Adrenal gland (tissue), 12 donors: ENCODE data around the gene DGLUCY. TPM values are rescaled to one million over a fixed set of nuclear protein-coding genes. Genes with fewer than 3 reads are reported as not detected.

Experiments used
- DNase-seq, 7 donors: peaks; one replicate each; pipeline ENCODE4 v3.0.0-alpha.2; 2019 to 2020
- H3K27ac ChIP-seq, 5 donors: fragments of 200-600 bp; sonication (generic) in 4 of 5; 1 replicate in 3 of 5; 2 replicates in 2 of 5; pipeline versions ENCODE4 v1.5.1 to v1.8.0; 2016 to 2020; ENCODE audit warnings: mild to moderate bottlenecking in 1 of 5
- H3K27me3 ChIP-seq: fragments of 200-600 bp; 2 replicates; pipeline ENCODE4 v1.8.0; 2021
- H3K36me3 ChIP-seq, 2 donors: fragments of 200-600 bp; replicated peaks in 1 of 2; 1 replicate in 1 of 2; 2 replicates in 1 of 2; pipeline versions ENCODE4 v1.5.1 to v1.8.0; 2018 to 2022
- H3K4me1 ChIP-seq, 2 donors: fragments of 200-600 bp; replicated peaks in 1 of 2; 1 replicate in 1 of 2; 2 replicates in 1 of 2; pipeline versions ENCODE4 v1.5.1 to v1.8.0; 2018 to 2021
- H3K4me3 ChIP-seq, 4 donors: fragments of 200-600 bp; sonication (generic) in 3 of 4; one replicate each; pipeline ENCODE4 v1.5.1; 2016 to 2018
- H3K9me3 ChIP-seq, 3 donors: fragments of 200-600 bp; sonication (generic) in 1 of 3; replicated peaks in 1 of 3; 1 replicate in 2 of 3; 2 replicates in 1 of 3; pipeline versions ENCODE4 v1.5.1 to v1.8.0; 2016 to 2021
- CTCF ChIP-seq, 6 experiments: fragments of 450-650 bp in 4 of 6; fragments of 200-600 bp in 2 of 6; sonication (generic) in 1 of 6; IDR thresholded peaks; 1 replicate in 5 of 6; 2 replicates in 1 of 6; pipeline versions ENCODE4 v1.5.1 to v1.8.0; 2016 to 2021; ENCODE audit warnings: antibody characterized with exemption in 6 of 6, mild to moderate bottlenecking in 2 of 6, moderate library complexity in 1 of 6
- POLR2A ChIP-seq, 2 donors: fragments of 450-650 bp; IDR thresholded peaks; one replicate each; pipeline ENCODE4 v1.6.1; 2017; ENCODE audit warnings: antibody characterized with exemption in 2 of 2, mild to moderate bottlenecking in 2 of 2, moderate library complexity in 1 of 2
- WGBS, 4 donors: extraction: QIAGEN DNeasy Blood & Tissue Kit in 2 of 4; methylation state at CpG; one replicate each; pipeline versions ENCODE4 v1.1.5 to v1.1.7; 2013 to 2017; 5-methylcytosine and 5-hydroxymethylcytosine counted together
- intact Hi-C, 2 donors: fragments of 100-400 bp; cut with DNase I; formaldehyde crosslinking; loops; one replicate each; pipeline versions ENCODE4 v1.14.1 to v1.15.0; 2022 to 2023
- polyA plus RNA-seq, 3 donors: library from polyadenylated mRNA; stranded (reverse); fragments of 200-250 nt in 2 of 3; fragments of 350-450 nt in 1 of 3; fragmentation: Illumina TruSeq in 1 of 3; extraction: RNeasy Lipid Tissue Mini Kit (QIAGEN cat#74804) in 1 of 3; gene quantifications; one replicate each; pipeline ENCODE4 v1.2.3, GENCODE V29; 2013 to 2014
- total RNA-seq, 9 donors: library from RNA; depleted of rRNA in 4 of 9; stranded (reverse); fragments of >200 nt in 4 of 9; fragments of 120-200 nt in 1 of 9; fragmentation: NEBNext Ultra II Directional in 1 of 9; extraction: Animal tissue kit (Norgen Biotek cat#: 25700) in 1 of 9; gene quantifications; one replicate each; pipeline versions ENCODE4 v1.1.0 to v1.2.4, GENCODE V29; 2013 to 2023
- donor health status: healthy with polysubstance abuse.
- donor health status: Bipolar disorder and iron deficiency.
- donor health status: DM: yes; HTN: yes; CAD: no.
- donor health status: DM: no; HTN: no; CAD: no.
- donor health status: DM: no; HTN: no; CAD: no.
- donor health status: DM: yes; HTN: yes; CAD: no.

The DGLUCY gene
- total and polyA plus RNA-seq, 12 donors: 48.9 to 93.4 (median 70.9) TPM

GRCh38 chr14:91228112-91229004 lies 114.5 kb downstream of the DGLUCY start:
- Histone ChIP-seq H3K36me3 (peaks cover 0 to 9% of the 10 kb centered on the region in 2 donors), H3K4me3 (no peak overlapping the region), H3K4me1 (no peaks in the 10 kb centered on the region), H3K27me3 (no peaks in the 10 kb centered on the region), H3K9me3 (no peaks in the 10 kb centered on the region), H3K27ac (no peak overlapping the region)
- TF ChIP-seq POLR2A (IDR thresholded peaks at IDR 0.05) (no peak), CTCF (IDR thresholded peaks at IDR 0.05) (no peak)
- 89 to 95% (median 93%) methylated on average over 11 to 14 of the region's 14 CpGs for WGBS, 4 donors
- intact Hi-C loops: no loop called here
- no peak for DNase-seq

- 96 to 100% (median 100%) methylated on average over 1 of the region's 1 CpG for WGBS, 4 donors
- no peaks in the 10 kb centered on the region for H3K9me3 ChIP-seq
- TF ChIP-seq POLR2A (IDR thresholded peaks at IDR 0.05) (no peak), CTCF (IDR thresholded peaks at IDR 0.05) (no peak)
- intact Hi-C loops: no loop called here
- no peak overlapping the region for H3K4me3 ChIP-seq
- H3K27me3 ChIP-seq: no peaks in the 10 kb centered on the region
- H3K27ac ChIP-seq: no peak overlapping the region
- no peaks in the 10 kb centered on the region for H3K4me1 ChIP-seq
- peaks cover 0 to 9% of the 10 kb centered on the region in 2 donors for H3K36me3 ChIP-seq
- DNase-seq: no peak
Observed at GRCh38 chr14:91229005-91229382, 115.1 kb downstream of the DGLUCY start.

GRCh38 chr14:91229743-91230200 lies 115.9 kb downstream of the DGLUCY start:
- H3K9me3 ChIP-seq: no peaks in the 10 kb centered on the region
- no peak for TF ChIP-seq CTCF (IDR thresholded peaks at IDR 0.05)
- TF ChIP-seq POLR2A (IDR thresholded peaks at IDR 0.05): no peak
- H3K4me1 ChIP-seq: no peaks in the 10 kb centered on the region
- no peaks in the 10 kb centered on the region for H3K27me3 ChIP-seq
- no peak for DNase-seq
- intact Hi-C loops: no loop called here
- H3K4me3 ChIP-seq: no peak overlapping the region
- WGBS, 4 donors: 71 to 86% (median 77%) methylated on average over 4 to 6 of the region's 6 CpGs
- no peak overlapping the region for H3K27ac ChIP-seq
- peaks cover 0 to 6% of the 10 kb centered on the region in 2 donors for H3K36me3 ChIP-seq

GRCh38 chr14:91230397-91231035 lies 116.6 kb downstream of the DGLUCY start:
- Histone ChIP-seq H3K36me3 (no peaks in the 10 kb centered on the region), H3K27ac (no peak overlapping the region), H3K4me1 (no peaks in the 10 kb centered on the region), H3K27me3 (no peaks in the 10 kb centered on the region), H3K9me3 (no peaks in the 10 kb centered on the region), H3K4me3 (no peak overlapping the region)
- no peak for DNase-seq
- 88 to 95% (median 92%) methylated on average over 4 of the region's 4 CpGs for WGBS, 4 donors
- intact Hi-C loops: no loop called here
- TF ChIP-seq POLR2A (IDR thresholded peaks at IDR 0.05) (no peak), CTCF (IDR thresholded peaks at IDR 0.05) (no peak)
